WTC11 (cell line): ENCODE results near the gene SLC25A6. TPM values are rescaled to one million over a fixed set of nuclear protein-coding genes. Genes with fewer than 3 reads are reported as not detected.
A peak's percentile ranks its signal among the peaks of the same experiment; 100 is the strongest.

Experiments
- ATAC-seq: fragments of 200-7000 bp; cut with Tn5 transposase; 2 replicates; pipeline ENCODE4 v1.10.0; 2021; ENCODE audit warnings: mild to moderate bottlenecking, moderate library complexity
- CTCF ChIA-PET: fragments of 300-600 bp; sonication (Branson Sonifier 250); formaldehyde crosslinking; loops from one replicate; lab custom pipeline; 2021; ENCODE audit warnings: antibody characterized with exemption; lab: Charles Lee
- POLR2A ChIA-PET: fragments of 350-600 bp; sonication (Branson Sonifier 250); formaldehyde crosslinking; loops from one replicate; lab custom pipeline; 2021; ENCODE audit warnings: antibody characterized with exemption; lab: Charles Lee
- DNase-seq: peaks from one replicate; pipeline ENCODE4 v3.0.0; 2021; ENCODE audit warnings: low spot score
- H3K27ac Mint-ChIP-seq: 2 replicates; pipeline ENCODE4 v1.8.0; 2021; ENCODE audit warnings: mixed read lengths
- H3K27me3 Mint-ChIP-seq: 2 replicates; pipeline ENCODE4 v1.8.0; 2021; ENCODE audit warnings: low read depth, mild to moderate bottlenecking, moderate library complexity, mixed read lengths
- H3K36me3 Mint-ChIP-seq: 2 replicates; pipeline ENCODE4 v1.8.0; 2021; ENCODE audit warnings: mixed read lengths
- H3K4me1 Mint-ChIP-seq: 2 replicates; pipeline ENCODE4 v1.8.0; 2022; ENCODE audit warnings: mixed read lengths
- H3K4me3 Mint-ChIP-seq: 2 replicates; pipeline ENCODE4 v1.8.0; 2021; ENCODE audit warnings: mild to moderate bottlenecking, moderate library complexity, mixed read lengths
- H3K9me3 Mint-ChIP-seq: 2 replicates; pipeline ENCODE4 v1.8.0; 2021; ENCODE audit warnings: mixed read lengths
- ATF6 ChIP-seq: sonication (generic); formaldehyde crosslinking; IDR thresholded peaks from 2 replicates; pipeline ENCODE4 v1.8.1; 2023; ENCODE audit warnings: mild to moderate bottlenecking, missing genetic modification reagents
- ELF4 ChIP-seq: sonication (generic); formaldehyde crosslinking; IDR thresholded peaks from 2 replicates; pipeline ENCODE4 v1.8.1; 2022; ENCODE audit warnings: low read depth, mild to moderate bottlenecking, moderate library complexity, missing genetic modification reagents
- GTF2I ChIP-seq: fragments of 250-450 bp; sonication (Bioruptor Pico); conservative IDR thresholded peaks from 2 replicates; pipeline ENCODE4 v1.4.0; 2021; ENCODE audit warnings: mild to moderate bottlenecking
- IRF2 ChIP-seq: sonication (generic); formaldehyde crosslinking; IDR thresholded peaks from 2 replicates; pipeline ENCODE4 v1.8.0; 2022; ENCODE audit warnings: low read depth, missing genetic modification reagents, borderline replicate concordance
- JAZF1 ChIP-seq: fragments of 250-450 bp; sonication (Bioruptor Pico); IDR thresholded peaks from 2 replicates; pipeline ENCODE4 v1.9.0; 2021; ENCODE audit warnings: moderate library complexity, mild to moderate bottlenecking, inconsistent platforms
- NFE2L1 ChIP-seq: sonication (generic); formaldehyde crosslinking; IDR thresholded peaks from 2 replicates; pipeline ENCODE4 v1.8.1; 2023; ENCODE audit warnings: missing genetic modification reagents
- NR3C1 ChIP-seq: sonication (generic); formaldehyde crosslinking; conservative IDR thresholded peaks from 2 replicates; pipeline ENCODE4 v1.8.1; 2023; ENCODE audit warnings: low read depth, mild to moderate bottlenecking, missing genetic modification reagents
- PRRX2 ChIP-seq: fragments of 250-450 bp; sonication (Bioruptor Pico); IDR thresholded peaks from 2 replicates; pipeline ENCODE4 v1.8.0; 2021; ENCODE audit warnings: mild to moderate bottlenecking
- SMAD3 ChIP-seq: sonication (generic); formaldehyde crosslinking; IDR thresholded peaks from 2 replicates; pipeline ENCODE4 v1.8.0; 2022; ENCODE audit warnings: missing genetic modification reagents, mild to moderate bottlenecking, borderline replicate concordance
- SMAD4 ChIP-seq: sonication (generic); formaldehyde crosslinking; IDR thresholded peaks from 2 replicates; pipeline ENCODE4 v1.8.0; 2022; ENCODE audit warnings: mild to moderate bottlenecking, missing genetic modification reagents
- SP1 ChIP-seq: sonication (generic); formaldehyde crosslinking; conservative IDR thresholded peaks from 2 replicates; pipeline ENCODE4 v1.8.1; 2022; ENCODE audit warnings: missing genetic modification reagents
- ZNF512 ChIP-seq: sonication (generic); formaldehyde crosslinking; IDR thresholded peaks from 2 replicates; pipeline ENCODE4 v1.8.1; 2022; ENCODE audit warnings: missing genetic modification reagents, borderline replicate concordance
- total RNA-seq: library from RNA; stranded (reverse); gene quantifications from 3 replicates; pipeline ENCODE4 v1.2.3, GENCODE V29; 2021
- TF ChIP-seq, protein P1 (sequence below): sonication (generic); formaldehyde crosslinking; IDR thresholded peaks from 2 replicates; pipeline ENCODE4 v1.8.0; 2023; ENCODE audit warnings: missing genetic modification reagents, mild to moderate bottlenecking, borderline replicate concordance
- TF ChIP-seq, protein P2 (sequence below): sonication (generic); formaldehyde crosslinking; IDR thresholded peaks from 2 replicates; pipeline ENCODE4 v1.8.0; 2022; ENCODE audit warnings: mild to moderate bottlenecking, missing genetic modification reagents
- TF ChIP-seq, protein P3 (sequence below): fragments of 250-450 bp; sonication (Bioruptor Pico); IDR thresholded peaks from 2 replicates; pipeline ENCODE4 v1.9.0; 2021; ENCODE audit warnings: mild to moderate bottlenecking, borderline replicate concordance

Gene SLC25A6
- total RNA-seq, 1 experiment from 2014 or later: 627 TPM

- no peak for TF ChIP-seq ZNF512 (CRISPR knock-in tag)
- no peak for TF ChIP-seq NR3C1 (CRISPR knock-in tag)
- TF ChIP-seq, protein P1, sequence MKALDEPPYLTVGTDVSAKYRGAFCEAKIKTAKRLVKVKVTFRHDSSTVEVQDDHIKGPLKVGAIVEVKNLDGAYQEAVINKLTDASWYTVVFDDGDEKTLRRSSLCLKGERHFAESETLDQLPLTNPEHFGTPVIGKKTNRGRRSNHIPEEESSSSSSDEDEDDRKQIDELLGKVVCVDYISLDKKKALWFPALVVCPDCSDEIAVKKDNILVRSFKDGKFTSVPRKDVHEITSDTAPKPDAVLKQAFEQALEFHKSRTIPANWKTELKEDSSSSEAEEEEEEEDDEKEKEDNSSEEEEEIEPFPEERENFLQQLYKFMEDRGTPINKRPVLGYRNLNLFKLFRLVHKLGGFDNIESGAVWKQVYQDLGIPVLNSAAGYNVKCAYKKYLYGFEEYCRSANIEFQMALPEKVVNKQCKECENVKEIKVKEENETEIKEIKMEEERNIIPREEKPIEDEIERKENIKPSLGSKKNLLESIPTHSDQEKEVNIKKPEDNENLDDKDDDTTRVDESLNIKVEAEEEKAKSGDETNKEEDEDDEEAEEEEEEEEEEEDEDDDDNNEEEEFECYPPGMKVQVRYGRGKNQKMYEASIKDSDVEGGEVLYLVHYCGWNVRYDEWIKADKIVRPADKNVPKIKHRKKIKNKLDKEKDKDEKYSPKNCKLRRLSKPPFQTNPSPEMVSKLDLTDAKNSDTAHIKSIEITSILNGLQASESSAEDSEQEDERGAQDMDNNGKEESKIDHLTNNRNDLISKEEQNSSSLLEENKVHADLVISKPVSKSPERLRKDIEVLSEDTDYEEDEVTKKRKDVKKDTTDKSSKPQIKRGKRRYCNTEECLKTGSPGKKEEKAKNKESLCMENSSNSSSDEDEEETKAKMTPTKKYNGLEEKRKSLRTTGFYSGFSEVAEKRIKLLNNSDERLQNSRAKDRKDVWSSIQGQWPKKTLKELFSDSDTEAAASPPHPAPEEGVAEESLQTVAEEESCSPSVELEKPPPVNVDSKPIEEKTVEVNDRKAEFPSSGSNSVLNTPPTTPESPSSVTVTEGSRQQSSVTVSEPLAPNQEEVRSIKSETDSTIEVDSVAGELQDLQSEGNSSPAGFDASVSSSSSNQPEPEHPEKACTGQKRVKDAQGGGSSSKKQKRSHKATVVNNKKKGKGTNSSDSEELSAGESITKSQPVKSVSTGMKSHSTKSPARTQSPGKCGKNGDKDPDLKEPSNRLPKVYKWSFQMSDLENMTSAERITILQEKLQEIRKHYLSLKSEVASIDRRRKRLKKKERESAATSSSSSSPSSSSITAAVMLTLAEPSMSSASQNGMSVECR (CRISPR knock-in tag): no peak
- TF ChIP-seq, protein P2, sequence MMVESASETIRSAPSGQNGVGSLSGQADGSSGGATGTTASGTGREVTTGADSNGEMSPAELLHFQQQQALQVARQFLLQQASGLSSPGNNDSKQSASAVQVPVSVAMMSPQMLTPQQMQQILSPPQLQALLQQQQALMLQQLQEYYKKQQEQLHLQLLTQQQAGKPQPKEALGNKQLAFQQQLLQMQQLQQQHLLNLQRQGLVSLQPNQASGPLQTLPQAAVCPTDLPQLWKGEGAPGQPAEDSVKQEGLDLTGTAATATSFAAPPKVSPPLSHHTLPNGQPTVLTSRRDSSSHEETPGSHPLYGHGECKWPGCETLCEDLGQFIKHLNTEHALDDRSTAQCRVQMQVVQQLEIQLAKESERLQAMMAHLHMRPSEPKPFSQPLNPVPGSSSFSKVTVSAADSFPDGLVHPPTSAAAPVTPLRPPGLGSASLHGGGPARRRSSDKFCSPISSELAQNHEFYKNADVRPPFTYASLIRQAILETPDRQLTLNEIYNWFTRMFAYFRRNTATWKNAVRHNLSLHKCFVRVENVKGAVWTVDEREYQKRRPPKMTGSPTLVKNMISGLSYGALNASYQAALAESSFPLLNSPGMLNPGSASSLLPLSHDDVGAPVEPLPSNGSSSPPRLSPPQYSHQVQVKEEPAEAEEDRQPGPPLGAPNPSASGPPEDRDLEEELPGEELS (CRISPR knock-in tag): no peak
- no peak for TF ChIP-seq SMAD4
- TF ChIP-seq SP1: no peak
- no peak for TF ChIP-seq ATF6 (CRISPR knock-in tag)
- no peak for TF ChIP-seq IRF2 (CRISPR knock-in tag)
These were observed 5.1 kb upstream of the SLC25A6 start (continued) for GRCh38 chrX:1397001-1397400.

- POLR2A ChIA-PET: no interaction called here
- Mint-ChIP-seq H3K4me3 (peak overlapping the region; percentile 18), H3K4me1 (peaks cover 32% of the 10 kb centered on the region), H3K27ac (peak overlapping the region; percentile 16), H3K27me3 (no peaks in the 10 kb centered on the region), H3K9me3 (no peaks in the 10 kb centered on the region), H3K36me3 (peaks cover 29% of the 10 kb centered on the region)
- ATAC-seq (no peak), DNase-seq (no peak)
- TF ChIP-seq JAZF1 (CRISPR knock-in tag) (no peak), ELF4 (no peak), GTF2I (CRISPR knock-in tag) (no peak), SMAD3 (CRISPR knock-in tag) (no peak), NFE2L1 (CRISPR knock-in tag) (no peak), PRRX2 (CRISPR knock-in tag) (no peak)
- TF ChIP-seq, protein P3, sequence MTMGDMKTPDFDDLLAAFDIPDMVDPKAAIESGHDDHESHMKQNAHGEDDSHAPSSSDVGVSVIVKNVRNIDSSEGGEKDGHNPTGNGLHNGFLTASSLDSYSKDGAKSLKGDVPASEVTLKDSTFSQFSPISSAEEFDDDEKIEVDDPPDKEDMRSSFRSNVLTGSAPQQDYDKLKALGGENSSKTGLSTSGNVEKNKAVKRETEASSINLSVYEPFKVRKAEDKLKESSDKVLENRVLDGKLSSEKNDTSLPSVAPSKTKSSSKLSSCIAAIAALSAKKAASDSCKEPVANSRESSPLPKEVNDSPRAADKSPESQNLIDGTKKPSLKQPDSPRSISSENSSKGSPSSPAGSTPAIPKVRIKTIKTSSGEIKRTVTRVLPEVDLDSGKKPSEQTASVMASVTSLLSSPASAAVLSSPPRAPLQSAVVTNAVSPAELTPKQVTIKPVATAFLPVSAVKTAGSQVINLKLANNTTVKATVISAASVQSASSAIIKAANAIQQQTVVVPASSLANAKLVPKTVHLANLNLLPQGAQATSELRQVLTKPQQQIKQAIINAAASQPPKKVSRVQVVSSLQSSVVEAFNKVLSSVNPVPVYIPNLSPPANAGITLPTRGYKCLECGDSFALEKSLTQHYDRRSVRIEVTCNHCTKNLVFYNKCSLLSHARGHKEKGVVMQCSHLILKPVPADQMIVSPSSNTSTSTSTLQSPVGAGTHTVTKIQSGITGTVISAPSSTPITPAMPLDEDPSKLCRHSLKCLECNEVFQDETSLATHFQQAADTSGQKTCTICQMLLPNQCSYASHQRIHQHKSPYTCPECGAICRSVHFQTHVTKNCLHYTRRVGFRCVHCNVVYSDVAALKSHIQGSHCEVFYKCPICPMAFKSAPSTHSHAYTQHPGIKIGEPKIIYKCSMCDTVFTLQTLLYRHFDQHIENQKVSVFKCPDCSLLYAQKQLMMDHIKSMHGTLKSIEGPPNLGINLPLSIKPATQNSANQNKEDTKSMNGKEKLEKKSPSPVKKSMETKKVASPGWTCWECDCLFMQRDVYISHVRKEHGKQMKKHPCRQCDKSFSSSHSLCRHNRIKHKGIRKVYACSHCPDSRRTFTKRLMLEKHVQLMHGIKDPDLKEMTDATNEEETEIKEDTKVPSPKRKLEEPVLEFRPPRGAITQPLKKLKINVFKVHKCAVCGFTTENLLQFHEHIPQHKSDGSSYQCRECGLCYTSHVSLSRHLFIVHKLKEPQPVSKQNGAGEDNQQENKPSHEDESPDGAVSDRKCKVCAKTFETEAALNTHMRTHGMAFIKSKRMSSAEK: no peak
- CTCF ChIA-PET: no interaction called here
These were observed 3.8 kb upstream of the SLC25A6 start for GRCh38 chrX:1395646-1396216.
